Esophagus muscularis mucosa (tissue), 3 donors: ENCODE results near the gene GOLGA7B.

ENCODE experiments used
- CTCF ChIP-seq, 3 experiments: fragments of 200-600 bp in 2 of 3; fragments of 450-650 bp in 1 of 3; sonication (generic) in 2 of 3; IDR thresholded peaks; one replicate each; pipeline ENCODE4 v1.5.1; 2017 to 2019; ENCODE audit warnings: antibody characterized with exemption in 3 of 3, mild to moderate bottlenecking in 2 of 3, moderate library complexity in 1 of 3
- POLR2A ChIP-seq: fragments of 450-650 bp; IDR thresholded peaks from one replicate; pipeline ENCODE4 v1.6.1; 2017; ENCODE audit warnings: antibody characterized with exemption, moderate library complexity, mild to moderate bottlenecking, low read depth

- no peak for TF ChIP-seq CTCF (IDR thresholded peaks at IDR 0.05)
- TF ChIP-seq POLR2A, result no peak
Observed at GRCh38 chr10:97868134-97868685, 18.6 kb downstream of the GOLGA7B start.
